Left colon (tissue), 2 donors: ENCODE data around the gene ZRANB1. TPM values are rescaled to one million over a fixed set of nuclear protein-coding genes. Genes with fewer than 3 reads are reported as not detected.
"Not testable (repeated sequence)": the region's sequence is repeated elsewhere in the genome, so short reads cannot be mapped to it uniquely, and the experiment has no call there.

ENCODE experiments used
- ATAC-seq: fragments of 200-7000 bp; cut with Tn5 transposase; one replicate; pipeline ENCODE4 v1.9.1; 2020; ENCODE audit warnings: mild to moderate bottlenecking, moderate library complexity
- DNase-seq, 2 donors: peaks; one replicate each; pipeline ENCODE4 v3.0.0-alpha.2; 2020
- intact Hi-C, 2 donors: fragments of 100-400 bp; cut with DNase I in 1 of 2; cut with micrococcal nuclease in 1 of 2; formaldehyde crosslinking; loops; one replicate each; pipeline versions ENCODE4 v1.11.2 to v1.14.0; 2022; cut with DNase I, micrococcal nuclease
- total RNA-seq, 2 donors: library from RNA; stranded (reverse); fragmentation: NEBNext Ultra II Directional; extraction: Animal tissue kit (Norgen Biotek cat#: 25700); gene quantifications; one replicate each; pipeline ENCODE4 v1.2.1, GENCODE V29; 2021
- donor health status: DM: no; HTN: no; CAD: no.
- donor health status: DM: yes; HTN: yes; CAD: no.

ZRANB1 gene
- total RNA-seq, 2 donors from 2014 or later: 10.6 to 13.6 TPM

DNA sequence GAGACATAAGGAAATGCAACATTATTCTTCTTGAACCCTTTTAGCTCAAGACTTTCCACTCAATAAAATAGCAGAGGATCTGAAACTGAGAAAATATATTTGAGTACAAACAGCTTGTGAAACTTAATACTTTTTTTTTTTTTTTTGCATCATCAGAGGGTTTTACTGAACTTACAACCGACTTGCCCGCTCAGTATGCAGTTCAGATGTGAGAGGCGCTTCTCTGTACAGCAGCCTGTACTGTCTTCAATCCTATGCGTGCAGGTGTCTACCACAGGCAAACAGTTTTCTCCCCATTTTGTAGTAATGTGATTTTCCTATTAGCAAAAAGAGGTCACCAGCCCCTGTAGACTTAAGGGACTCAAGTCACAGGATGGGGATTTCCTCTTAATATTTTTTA is 46.8 kb downstream of the ZRANB1 start:
- DNase-seq, intact Hi-C loops, ATAC-seq: not testable (repeated sequence)

DNA sequence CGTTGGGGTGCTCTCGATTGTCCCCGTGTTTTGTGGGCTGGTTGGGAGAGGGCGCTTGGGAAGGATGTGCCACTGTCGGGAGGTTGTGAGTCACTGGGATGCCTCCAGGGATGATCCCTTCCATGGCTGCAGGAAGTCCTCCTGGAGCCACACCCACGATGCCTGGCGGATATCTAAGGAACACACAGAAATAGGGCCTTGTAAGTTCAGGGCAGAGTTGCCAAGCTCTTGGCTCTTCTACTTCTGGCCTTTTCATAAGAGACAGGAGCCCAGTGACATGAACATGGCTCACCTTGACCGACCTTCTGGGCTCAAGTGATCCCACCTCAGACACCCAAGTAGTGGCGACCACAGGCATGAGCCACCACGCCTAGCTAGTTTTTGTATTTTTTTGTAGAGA is 47.6 kb downstream of the ZRANB1 start:
- no peak for DNase-seq
- intact Hi-C loops: no loop called here

DNA sequence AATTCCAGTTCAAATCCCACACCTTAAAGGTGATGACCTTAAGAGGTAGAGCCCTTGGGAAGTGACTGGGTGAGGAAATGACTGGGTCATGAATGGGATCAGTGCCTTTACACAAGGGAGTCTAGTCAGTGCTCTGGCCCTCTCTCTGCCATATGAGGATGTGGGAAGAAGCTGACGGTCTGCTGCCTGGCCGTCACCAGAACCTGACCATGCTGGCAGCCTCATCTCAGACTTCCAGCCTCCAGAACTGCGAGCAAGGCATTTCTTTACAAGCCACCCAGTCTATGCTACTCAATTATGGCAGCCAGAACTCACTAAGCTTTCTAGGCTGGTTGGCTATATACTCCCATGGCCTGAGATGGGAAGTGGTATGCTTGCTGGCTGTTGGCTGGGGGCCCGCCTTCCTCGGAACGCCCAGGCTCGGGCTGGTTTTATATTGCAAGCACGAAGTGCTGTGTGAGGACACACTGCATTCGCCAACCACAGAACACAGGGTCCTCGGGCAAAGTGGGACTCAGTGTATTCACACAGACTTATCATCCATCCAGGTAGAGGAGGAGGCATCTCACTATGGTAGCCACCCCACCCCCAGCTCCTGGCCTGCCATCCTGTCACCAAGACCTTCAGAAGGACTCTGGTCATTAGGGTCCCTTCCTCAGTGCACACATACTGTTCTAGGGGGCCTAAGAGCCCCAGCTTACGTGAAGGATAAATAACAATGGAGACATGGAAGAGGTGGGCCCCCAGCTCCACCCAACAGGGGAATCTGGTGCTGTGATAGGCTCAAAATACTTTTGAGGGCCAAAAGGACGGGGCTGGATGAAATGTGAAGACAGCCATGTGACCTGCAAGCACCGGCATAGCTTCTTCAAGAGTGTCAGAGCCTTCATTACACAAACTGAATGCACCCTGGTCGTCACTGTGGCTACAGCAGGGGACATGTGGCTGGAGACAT is 49.0 kb downstream of the ZRANB1 start:
- intact Hi-C loops: no loop called here

More for the DNA sequence above, 47.6 kb downstream of the ZRANB1 start:
- no peak for ATAC-seq

DNA sequence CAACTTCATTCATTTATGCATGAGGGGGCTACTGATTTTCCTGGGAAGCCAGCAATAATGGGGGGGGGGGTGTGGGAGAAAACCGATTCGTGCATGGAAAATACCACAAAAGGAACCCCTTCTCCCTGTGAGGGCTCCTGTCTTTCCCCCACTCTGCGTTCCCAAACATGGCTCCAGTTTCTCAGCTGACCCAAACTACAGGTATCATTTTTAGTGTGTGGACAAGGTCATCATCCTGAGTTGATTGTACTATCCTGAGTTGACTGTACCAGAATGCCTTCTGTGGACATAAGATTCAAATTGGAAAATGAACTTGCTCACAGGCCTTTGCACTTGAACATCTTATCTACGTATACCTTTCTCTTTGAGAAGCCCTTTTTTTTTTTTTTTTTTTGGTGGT is 49.9 kb downstream of the ZRANB1 start:
- intact Hi-C loops: no loop called here
- ATAC-seq (no peak), DNase-seq (no peak)

More for the DNA sequence above, 49.0 kb downstream of the ZRANB1 start:
- no peak for DNase-seq
- ATAC-seq: no peak

DNA sequence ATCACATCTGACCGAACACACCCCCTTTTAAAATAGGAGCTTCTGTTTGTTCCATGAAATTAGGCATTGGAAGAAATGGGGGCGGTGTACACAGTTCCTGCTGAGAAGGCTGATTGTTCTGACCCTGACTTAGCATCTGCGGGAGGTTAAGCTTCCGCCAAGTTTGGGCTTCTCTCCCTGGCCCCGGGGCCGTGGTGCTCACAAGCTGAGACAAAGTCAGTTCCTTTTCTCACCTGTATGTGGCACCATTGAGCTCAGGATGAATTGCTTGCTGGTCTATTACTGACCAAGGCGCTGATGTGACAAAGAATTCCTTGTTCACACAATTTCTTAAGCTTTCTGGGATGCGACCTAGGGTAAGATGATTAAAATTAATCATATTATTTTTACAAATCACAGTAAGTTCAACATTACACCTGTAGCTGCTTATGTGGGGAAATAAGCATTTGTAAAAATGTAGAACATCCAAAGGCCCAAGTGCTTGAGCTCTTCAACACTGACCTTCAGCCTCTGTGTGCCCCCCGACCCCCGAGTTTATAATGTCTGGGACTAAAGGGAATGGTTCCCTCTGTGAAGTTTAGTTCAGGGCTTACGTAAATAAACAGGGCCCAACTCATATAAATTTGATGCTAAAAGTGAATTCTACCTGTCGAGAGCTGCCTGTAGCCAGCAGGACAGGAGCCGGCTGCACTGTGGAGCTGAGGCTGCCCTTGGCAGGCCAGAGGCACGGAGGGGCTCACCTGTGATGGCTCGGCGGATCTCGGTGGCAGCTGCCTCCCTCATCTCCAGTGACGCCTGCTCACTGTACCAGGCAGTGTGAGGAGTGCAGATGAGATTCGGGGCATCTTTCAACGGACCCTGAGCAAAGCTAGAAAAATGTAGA is 50.8 kb downstream of the ZRANB1 start:
- peak; percentile 66 for ATAC-seq
- intact Hi-C loops: no loop called here
- DNase-seq: peak; percentile 54 to 59

DNA sequence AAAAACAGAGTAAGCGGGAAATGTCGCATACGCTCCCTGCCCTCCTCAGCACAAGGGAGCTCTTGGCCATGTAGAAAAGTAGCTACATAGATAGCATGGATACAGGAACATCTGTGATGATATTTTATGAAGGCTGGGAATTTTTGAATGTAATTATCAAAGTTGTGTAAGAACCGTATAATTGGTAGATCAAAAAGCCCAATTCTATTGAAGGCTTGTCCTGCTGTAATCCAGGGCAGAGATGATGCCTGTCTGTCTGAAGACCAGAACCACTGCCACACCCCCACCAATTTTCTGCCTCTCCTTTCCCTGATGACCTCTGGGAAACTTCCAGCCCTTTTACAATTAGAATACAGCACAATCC is 51.4 kb downstream of the ZRANB1 start:
- DNase-seq (no peak), ATAC-seq (no peak)
- intact Hi-C loops: no loop called here

DNA sequence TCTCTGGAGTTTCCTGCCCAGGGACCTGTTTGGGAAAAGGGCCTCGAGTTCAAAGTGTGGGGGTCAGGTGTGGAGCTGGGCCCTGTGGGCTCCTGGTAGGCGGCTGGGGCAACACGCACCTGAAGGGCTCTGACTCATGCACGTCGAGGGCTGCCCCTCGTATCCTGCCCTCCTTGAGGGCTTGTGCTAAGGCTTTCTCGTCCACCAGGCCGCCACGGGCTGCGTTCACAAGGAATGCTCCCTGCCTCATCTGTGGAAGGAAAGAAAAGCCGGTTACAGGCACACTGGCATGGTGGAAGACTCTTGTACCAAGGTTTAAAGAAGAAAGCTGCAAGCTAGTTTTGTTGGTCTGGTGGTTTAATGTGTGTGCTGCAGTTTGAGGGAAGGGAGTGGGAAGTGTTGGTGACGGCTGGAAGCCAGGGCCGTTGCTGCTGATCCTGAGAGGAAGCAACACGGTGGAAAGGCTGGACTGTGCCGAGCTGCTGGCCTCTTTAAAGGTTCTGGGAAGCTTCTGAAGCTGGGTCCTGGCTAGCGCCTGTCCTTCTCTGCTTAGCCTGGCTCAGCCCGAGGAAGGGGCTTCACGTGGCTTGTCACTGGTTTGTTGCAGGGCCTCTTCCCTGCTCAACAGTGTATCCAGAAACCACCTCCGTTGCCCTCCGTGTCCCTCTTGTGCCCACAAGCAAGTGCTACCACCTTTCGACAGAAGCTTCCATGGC is 52.0 kb downstream of the ZRANB1 start:
- DNase-seq (no peak), ATAC-seq (no peak)
- intact Hi-C loops: no loop called here

DNA sequence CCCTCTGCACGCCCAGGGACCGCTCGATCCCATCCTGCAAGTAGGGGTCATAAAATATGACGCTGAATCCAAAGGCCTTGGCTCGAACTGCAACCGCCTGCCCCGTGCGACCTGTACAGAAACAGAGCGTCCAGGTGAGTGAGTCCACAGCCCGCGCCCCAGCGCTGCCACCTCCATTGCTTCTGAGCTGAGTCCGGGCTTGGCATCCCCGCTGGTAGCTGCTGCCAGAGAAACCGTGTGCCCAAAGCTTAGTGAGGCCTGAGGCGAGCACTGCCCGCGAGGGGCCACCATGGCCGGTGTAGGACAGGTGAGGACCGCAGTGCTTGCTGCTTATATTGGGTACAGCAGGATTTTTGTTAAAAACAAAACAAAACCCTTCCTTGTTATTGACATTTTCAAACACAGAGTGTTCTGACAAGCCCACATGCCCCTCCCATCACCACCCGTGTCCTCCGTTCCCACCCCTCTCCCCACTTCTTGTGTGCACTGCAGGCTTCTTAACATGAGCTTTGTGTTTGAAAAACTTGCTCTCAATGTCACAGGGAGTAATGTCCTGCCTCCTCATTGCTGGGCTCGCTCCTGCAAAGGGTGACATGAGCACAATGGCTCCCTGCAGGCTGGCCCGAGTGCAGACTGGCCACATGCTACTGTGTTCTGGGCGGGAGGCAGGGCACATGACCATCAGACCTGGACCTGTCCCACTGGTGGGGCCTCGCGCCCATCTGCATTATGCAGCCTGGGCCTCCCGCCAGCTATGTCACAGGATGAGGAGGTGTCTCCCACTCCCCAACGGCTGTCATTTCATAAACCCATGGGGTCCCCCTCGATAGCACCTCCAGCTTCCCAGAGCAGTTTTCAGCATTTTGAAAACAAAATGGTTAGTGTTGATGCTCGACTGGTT is 52.9 kb downstream of the ZRANB1 start:
- no peak for ATAC-seq
- intact Hi-C loops: no loop called here
- no peak for DNase-seq

DNA sequence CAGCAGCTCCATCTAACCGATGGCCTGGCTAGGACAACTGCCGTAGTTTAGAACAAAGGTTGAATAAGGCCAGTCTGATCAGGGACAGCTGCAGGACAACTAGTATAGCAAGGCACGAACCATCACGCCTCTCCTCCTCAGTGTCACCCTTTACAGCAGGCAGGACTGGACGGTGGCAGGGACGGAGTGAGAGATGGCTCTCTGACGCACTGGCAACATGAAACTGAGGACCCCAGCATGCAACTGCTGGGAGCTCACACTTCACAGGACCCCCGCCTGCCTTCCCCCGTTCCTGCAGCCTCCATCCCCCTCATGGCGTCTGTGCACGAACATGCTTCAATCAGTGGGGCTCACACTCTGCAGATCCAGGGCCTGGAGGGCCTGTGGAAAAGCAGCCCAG is 53.7 kb downstream of the ZRANB1 start:
- intact Hi-C loops: no loop called here
- no peak for ATAC-seq
- no peak for DNase-seq

DNA sequence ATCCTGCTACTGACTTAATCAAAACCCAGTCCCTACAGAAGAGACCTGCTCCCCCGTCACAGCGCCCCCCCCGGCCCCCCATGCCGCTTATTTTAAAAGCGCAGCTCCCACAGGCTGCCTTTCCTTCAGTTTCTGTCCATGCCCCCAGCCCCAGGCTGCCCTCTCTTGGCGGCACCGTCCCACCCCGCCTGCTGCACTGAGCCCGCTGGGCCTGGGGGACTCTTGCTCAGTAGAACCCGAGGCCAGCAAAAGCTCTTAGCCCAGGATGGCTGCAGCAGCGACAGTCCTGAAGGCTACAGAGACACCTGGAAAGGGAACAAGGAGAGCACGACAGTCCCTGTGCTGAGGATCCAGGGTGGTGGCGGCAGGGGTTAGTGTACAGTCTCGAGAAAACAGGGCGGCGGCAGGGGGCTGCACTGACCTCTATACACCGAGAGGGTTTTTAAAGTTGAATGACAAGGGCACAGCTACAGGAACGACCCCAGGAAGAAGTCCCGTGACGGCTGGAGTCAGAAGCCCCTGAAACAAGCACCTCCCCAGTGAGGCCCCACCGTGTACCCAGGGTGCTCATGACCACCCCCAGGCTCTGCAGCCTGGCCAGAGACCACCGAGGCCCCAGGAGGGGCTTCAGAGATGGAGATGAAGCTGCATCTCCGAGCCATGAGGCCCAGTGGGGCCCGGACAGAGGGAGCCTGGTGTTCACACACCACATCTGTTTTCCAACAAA is 54.4 kb downstream of the ZRANB1 start:
- intact Hi-C loops: no loop called here
- ATAC-seq (no peak), DNase-seq (no peak)

DNA sequence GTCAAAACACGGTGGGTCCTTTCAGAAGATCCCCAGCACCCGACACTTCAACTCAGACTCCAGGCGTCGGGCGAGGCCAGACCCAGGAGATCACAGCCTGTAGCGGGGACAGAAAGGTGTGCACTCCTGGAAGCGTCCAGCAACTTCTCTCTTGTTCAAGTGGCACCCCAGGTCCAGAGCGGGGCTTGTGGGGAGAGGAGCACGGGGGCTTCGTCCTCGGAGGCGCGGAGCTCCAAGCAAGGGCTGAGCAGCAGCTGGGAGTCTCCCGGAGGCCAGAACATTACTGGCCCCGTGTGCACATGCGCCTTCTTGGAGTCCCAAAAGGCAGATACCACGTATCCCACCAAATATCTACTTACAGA is 54.9 kb downstream of the ZRANB1 start:
- DNase-seq (no peak), ATAC-seq (no peak)
- intact Hi-C loops: no loop called here

DNA sequence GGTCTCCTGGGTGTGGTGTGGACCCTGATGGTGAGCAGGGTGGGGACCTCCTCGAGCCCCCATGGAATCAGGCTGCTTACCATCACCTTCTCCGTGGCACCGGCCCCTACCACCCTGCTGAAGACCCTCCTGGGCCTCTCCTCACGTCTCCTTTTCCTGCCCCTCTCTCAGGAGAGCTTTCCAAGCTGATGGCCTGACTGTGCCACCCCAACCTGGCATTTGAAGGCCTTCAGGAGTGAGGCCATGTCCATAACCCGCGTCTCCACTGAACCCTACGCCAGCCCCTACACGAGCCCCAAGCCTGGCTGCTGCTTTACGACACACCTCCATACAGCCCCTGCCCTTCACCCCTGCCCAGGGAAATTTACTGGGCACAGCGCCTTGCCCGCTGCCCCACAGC is 55.4 kb downstream of the ZRANB1 start:
- intact Hi-C loops: no loop called here
- ATAC-seq (no peak), DNase-seq (no peak)

DNA sequence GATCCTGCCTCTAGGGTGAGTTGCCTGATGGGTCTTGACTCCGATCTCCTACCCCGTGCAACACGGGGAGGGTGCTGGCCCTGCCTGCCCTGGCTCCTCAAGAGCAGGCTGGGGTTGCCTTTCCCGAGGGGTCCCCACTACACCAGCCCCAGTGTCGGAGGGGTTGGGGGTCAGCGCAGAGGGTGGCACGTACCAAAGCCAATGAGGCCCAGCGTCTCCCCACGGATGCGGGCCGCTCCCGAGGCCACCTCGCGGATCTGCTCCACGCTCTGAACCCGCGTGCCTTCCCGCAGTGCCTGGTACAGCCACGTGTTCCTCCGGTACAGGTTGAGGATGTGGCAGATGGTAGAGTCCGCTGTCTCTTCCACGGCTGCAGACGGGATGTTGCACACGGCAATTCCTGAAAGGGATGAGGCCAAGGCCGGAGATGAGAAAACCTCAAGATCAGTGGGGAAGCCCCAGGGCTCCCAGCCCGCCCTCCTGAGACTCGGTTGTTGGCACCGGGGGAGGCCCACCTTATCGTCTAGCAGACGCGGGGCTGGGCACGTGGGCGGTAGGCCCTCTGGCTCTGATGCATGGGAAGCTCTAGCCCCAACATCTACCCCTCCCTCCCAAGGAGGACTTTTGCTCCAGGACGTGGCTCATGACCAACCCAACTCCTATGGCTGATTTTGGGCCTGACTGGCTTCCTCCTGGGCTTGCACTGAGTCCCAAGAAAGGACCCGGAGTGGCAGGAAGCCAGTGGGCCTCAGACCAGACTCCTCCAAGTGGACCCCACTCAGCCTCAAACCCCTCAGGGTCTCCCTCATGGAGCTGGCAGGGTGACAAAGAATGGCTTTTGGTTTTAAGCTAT is 56.1 kb downstream of the ZRANB1 start:
- ATAC-seq (no peak), DNase-seq (no peak)
- intact Hi-C loops: no loop called here

DNA sequence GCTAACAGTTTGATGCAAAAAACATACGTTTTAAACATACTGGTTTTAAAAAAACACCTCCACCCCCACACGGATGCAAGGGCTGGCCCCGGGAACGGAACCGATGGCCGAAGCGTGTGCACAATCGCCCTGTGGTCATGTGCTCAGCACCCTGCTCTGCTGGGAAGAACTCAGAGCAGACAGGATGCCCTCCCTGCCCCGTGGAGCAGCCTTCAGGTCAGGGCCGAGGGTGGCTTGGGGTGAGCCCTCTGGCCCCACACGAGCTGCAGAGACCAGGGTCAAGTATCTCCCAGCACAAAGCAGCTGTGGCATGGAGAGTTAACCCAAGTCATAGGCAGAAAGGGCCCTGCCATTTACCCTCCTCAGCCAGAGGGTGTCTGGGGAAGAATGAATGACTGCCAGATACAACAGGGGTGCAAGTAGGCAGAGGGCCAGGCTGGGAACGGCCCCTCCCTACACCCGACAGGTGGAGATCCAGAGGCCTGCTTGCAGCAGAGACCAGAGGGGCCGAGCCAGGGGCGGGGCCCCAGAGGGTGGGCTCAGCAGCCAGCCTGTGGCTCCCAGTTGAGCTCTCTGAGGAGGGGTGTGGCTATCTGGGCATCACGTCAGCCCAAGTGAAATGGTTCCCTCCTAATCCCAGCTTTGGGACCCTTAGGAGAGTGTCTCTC is 56.8 kb downstream of the ZRANB1 start:
- ATAC-seq (peak; percentile 3), DNase-seq (peak in 1 of 2 donors; percentile 22)
- intact Hi-C loops: no loop called here

DNA sequence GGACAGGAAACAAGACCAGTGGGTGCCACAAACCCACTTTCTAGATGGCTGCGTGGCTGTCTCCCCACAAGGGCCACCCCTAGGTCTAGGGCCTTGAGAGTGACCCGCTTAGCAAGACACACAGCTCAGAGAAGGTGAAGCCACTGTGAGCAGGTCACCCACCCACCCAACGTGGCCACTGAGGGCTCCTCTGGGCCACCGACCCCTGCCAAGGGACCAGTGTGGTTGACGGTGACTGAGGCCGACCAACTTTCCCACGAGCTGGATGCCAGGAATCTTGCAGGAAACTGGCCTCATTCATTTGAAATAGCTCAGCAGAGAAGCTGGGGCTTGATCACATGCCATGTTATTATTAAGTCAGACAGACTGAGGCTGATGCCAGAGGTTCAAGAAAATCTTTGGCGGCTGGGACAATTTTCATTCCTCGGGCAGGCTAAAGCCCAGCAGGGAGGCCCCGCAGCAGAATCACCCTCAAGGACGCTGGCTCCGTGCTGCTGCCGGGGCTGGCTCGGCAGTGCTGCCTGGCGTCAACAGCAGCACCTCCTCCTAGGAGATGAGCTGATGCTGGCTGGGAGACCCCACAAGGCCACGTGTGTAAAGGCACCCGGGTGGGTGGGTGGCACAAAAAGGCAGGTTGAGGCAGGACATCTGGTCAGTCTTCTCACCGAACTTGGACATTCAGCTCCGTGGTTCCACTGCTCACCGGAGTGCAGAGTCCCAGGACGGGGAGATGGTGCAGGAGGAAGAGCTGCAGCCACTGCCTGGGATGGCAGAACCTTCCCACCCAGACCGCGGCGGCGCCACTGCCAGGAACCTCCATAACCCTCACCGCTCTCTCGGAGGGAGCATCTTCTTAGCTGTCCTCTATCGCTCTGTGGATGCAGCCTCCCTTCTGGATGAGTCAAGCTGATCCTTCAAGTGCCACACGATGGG is 57.8 kb downstream of the ZRANB1 start:
- DNase-seq (peak in 1 of 2 donors; percentile 30), ATAC-seq (no peak)
- intact Hi-C loops: no loop called here
